Lower leg skin (tissue), 3 donors: ENCODE data around the gene PPA1.

Source experiments
- POLR2A ChIP-seq, 2 donors: fragments of 450-650 bp; IDR thresholded peaks; one replicate each; pipeline ENCODE4 v1.6.1; 2016 to 2017; ENCODE audit warnings: antibody characterized with exemption in 2 of 2, mild to moderate bottlenecking in 1 of 2, moderate library complexity in 1 of 2
- TF ChIP-seq, protein P1 (sequence below), 3 donors: fragments of 450-650 bp; IDR thresholded peaks; one replicate each; pipeline ENCODE4 v1.5.1; 2016; ENCODE audit warnings: antibody characterized with exemption in 3 of 3, mild to moderate bottlenecking in 3 of 3, moderate library complexity in 2 of 3

DNA sequence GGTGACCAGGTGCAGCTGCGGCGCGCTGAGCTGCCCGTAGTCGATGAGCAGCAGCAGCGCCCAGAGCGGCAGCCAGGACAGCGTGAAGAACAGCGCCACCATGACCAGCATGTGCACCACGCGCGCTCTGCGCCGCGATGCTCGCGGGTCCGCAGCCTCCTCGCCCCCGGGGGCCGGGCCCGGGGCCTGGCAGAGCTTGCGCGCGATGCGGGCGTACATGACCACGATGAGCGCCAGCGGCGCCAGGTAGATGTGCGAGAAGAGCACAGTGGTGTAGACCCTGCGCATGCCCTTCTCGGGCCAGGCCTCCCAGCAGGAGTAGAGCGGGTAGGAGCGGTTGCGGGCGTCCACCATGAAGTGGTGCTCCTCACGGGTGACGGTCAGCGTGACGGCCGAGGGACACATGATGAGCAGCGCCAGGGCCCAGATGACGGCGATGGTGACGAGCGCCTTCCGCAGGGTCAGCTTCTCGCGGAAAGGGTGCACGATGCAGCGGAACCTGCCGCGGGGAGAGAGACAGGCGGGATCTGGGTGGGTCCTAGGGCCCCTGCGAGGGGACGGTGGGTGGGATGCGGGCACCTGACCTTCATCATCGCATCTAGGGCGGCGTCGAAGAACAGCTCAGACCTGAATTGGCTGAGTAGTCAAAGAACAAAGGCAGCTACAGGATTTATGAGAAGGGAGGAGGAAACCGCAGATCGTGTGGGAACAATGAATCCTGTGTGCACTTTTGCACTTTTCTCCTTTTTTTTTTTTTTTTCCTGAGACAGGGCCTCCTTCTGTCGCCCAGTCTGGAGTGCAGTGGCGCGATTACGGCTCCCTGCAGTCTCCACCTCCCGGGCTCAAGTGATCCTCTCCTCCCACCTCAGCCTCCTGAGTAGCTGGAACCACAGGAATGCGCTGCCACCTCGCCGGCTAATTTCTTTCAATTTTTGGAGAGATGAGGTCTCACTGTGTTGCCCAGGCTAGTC, 22.4 kb upstream of the PPA1 start:
- TF ChIP-seq, protein P1, sequence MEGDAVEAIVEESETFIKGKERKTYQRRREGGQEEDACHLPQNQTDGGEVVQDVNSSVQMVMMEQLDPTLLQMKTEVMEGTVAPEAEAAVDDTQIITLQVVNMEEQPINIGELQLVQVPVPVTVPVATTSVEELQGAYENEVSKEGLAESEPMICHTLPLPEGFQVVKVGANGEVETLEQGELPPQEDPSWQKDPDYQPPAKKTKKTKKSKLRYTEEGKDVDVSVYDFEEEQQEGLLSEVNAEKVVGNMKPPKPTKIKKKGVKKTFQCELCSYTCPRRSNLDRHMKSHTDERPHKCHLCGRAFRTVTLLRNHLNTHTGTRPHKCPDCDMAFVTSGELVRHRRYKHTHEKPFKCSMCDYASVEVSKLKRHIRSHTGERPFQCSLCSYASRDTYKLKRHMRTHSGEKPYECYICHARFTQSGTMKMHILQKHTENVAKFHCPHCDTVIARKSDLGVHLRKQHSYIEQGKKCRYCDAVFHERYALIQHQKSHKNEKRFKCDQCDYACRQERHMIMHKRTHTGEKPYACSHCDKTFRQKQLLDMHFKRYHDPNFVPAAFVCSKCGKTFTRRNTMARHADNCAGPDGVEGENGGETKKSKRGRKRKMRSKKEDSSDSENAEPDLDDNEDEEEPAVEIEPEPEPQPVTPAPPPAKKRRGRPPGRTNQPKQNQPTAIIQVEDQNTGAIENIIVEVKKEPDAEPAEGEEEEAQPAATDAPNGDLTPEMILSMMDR (IDR thresholded peaks at IDR 0.05) = no peak
- TF ChIP-seq POLR2A (IDR thresholded peaks at IDR 0.05) = no peak
